ENCODE measurements around the gene FEV.
A peak's percentile ranks its signal among the peaks of the same experiment; 100 is the strongest.

Gene FEV

DNA sequence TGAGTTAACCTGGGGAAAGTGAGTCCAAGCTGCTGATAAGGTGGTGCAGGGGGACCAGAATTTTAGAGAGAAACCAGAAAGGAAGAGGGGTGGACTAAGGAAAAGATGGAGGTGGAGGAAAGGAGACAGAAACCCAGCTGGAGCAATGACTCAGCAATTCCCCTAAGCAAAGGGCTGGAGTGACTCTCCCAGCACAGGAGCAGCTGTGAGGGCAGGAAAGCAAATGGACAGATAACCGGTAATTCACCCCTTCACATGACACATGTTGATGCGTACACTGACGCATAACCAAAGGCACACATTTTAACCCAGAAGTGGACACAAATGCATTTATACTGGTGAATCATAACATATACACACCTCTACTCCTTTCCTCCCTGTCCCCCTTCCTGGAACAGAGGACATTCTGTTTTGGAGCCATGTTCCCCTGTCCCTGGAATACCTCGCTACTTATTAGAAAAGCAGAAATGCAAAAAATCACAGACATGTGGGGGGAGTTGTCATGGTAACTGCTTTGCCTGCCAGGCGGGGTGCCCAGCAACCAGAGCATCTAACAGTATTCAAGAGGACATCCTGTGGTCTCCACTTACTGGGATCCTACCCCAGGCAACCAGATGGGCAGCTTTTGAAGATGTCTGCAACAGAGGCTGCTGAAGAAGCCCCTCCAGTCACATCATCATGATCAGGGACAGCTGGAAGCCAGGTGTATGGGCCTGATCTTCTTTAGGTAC is 20.8 kb downstream of the FEV start:
- TF ChIP-seq CTCF (IDR thresholded peaks at IDR 0.05; ENCODE audit: low read length, missing control alignments), result no peak
- H3K4me3 ChIP-seq (replicated peaks; ENCODE audit: low read depth, low read length), result peak overlapping the region; percentile 46
- peak; percentile 94 for DNase-seq (ENCODE audit: low read depth)

DNA sequence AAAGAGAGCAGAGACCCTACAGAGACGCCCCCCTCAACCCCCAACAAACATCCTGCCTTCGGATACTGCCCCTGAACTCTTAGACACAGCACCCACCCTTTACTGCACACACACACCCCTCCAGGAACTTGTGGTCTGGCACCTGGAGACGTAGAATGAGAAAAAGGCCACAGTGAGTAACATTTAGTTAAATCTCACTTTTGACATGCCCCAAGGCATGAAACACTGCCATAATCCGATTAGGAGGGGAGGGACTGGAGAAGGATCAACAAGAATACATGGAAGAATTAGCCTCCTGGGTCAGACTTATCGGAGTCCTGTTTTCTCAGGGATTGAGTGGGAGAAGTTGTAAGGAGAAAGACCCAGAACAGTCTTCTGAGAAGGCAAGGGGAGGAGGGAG is 21.4 kb downstream of the FEV start:
- TF ChIP-seq CTCF (IDR thresholded peaks at IDR 0.05; ENCODE audit: low read length, missing control alignments), result no peak
- peak; percentile 9 for DNase-seq (ENCODE audit: low read depth)

GRCh38 chr2:218962859-218963492 is 22.0 kb downstream of the FEV start:
- peak overlapping the region; percentile 46 for H3K4me3 ChIP-seq (replicated peaks; ENCODE audit: low read depth, low read length)
- peak; percentile 92 for DNase-seq (ENCODE audit: low read depth)
- TF ChIP-seq CTCF (IDR thresholded peaks at IDR 0.05; ENCODE audit: low read length, missing control alignments), result no peak

More for the DNA sequence above, 21.4 kb downstream of the FEV start:
- H3K4me3 ChIP-seq (replicated peaks; ENCODE audit: low read depth, low read length), result peak overlapping the region; percentile 46

DNA sequence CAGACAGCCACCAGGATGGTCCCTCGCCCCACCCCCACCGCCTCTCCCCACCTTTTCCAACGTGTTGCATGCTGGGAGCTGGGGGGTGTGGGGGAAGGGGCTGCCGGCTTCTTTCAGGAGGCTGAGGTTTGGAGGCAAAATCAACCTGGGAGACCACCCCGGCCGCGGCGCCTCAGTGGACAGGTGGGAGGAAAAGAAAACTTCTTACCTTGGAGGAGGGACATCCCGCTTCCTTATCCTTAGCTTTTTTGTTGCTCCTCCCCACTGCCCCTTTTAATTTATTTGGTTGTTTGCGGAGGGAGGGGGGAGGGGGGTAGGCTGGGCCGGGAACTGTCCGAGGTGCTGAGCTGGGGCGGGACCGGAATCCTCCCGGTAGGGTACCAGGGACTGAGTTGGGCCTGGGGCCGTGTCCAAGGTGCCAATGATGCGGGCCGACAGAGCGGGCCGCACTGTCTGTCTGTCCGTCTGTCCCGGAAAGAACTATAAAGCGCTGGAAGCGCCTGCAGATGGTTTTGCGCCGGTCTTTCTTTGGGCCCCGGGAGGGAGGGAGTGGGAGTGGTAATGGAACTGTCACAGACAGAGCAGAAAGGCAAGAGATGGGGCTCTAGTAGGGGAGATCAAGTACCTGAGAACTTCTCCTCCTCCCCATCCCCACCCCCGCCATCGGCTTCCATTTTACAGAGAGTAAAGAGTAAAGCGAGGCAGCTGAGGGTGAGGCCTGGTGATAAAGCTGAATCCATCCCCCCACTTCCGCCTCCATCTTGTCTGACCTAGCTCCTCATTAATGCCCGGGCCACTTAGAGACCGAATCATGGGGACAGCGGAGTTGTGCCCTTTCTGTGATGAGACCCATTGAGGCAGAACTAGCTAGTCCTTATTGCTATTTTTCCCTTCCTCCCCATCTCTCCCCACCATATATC is 23.1 kb downstream of the FEV start:
- no peak overlapping the region for H3K4me3 ChIP-seq (replicated peaks; ENCODE audit: low read depth, low read length)
- no peak for DNase-seq (ENCODE audit: low read depth)
- TF ChIP-seq CTCF (IDR thresholded peaks at IDR 0.05; ENCODE audit: low read length, missing control alignments), result no peak

GRCh38 chr2:218961229-218961628 is 23.8 kb downstream of the FEV start:
- no peak overlapping the region for H3K4me3 ChIP-seq (replicated peaks; ENCODE audit: low read depth, low read length)
- no peak for DNase-seq (ENCODE audit: low read depth)
- TF ChIP-seq CTCF (IDR thresholded peaks at IDR 0.05; ENCODE audit: low read length, missing control alignments), result no peak

- TF ChIP-seq CTCF (IDR thresholded peaks at IDR 0.05; ENCODE audit: low read length, missing control alignments), result no peak
- no peak overlapping the region for H3K4me3 ChIP-seq (replicated peaks; ENCODE audit: low read depth, low read length)
- no peak for DNase-seq (ENCODE audit: low read depth)
Observed at GRCh38 chr2:218960309-218961165, 24.4 kb downstream of the FEV start.

All from fibroblast of pulmonary artery (primary cell).